NCI-H2227 (cell line): ENCODE data around the gene RPL39.
"Not testable (repeated sequence)": the region's sequence is repeated elsewhere in the genome, so short reads cannot be mapped to it uniquely, and the experiment has no call there.

ENCODE experiments used
- DNase-seq: peaks from one replicate; lab custom pipeline; 2025; ENCODE audit not compliant: unreplicated experiment; lab: John Stamatoyannopoulos, UW

Gene RPL39

DNA sequence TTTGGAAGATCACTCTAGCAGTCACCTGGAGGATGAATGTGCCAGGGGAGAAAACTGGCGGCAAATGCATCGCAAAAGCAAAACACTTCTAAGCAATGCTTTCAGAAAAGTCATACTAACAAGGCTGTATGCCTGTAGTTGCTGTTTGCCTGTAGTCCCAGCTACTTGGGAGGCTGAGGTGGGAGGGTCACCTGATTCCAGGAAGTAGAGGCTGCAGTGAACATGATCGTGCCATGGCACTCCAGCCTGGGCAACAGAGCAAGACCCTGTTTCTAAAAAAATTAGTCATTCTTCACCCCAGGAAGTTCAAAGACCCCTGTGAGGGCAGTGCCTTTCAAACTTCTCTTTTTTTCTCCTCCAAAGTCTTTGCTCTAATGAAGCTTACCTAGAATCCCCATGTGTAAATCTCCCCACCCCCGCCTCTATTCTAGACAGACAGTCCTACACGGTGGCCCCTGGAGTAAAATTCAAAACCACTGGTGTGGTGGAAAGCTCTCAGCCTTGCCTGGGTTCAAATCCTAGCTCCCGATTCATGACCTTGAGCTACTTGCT, 27.5 kb downstream of the RPL39 start:
- no peak for DNase-seq

DNA sequence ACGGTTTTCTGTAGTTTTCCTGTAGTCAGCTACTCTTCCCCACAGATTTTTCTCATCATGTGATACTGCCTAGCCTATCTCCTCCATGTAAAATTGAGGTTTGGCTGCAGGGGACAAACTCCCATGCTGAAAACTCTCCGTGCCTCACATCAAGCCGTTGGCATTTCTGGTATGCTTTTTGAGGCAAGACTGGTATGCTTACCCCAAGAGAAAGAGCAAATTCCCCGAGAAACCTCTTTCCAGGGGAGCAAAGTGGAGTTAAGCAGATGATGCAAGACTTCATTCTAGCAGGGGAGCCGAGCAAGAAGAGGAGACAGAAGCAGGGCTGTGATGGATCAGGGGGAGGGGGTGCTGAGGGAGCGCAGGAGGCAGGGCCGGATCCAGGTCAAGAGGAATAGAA, 28.2 kb downstream of the RPL39 start:
- no peak for DNase-seq

DNA sequence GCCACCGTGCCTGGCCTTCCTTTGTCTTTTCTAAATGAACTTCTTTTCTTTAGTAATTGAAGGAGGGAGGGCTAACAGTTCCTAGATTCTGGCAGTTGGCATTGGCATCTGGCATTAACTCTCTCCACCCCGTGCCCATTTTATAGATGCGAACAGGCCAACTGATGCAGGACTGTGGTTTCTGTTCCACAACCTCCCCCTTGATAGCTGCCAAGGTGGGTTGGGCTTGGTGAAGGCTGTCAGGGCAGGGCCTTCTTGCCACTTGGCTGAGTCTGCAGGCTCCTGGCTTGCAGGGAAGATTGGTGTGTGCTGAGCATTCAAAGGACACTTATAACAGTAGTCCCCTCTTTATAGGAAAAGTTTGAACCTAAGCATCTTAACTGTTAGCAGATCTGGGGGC, 28.7 kb downstream of the RPL39 start:
- no peak for DNase-seq

DNA sequence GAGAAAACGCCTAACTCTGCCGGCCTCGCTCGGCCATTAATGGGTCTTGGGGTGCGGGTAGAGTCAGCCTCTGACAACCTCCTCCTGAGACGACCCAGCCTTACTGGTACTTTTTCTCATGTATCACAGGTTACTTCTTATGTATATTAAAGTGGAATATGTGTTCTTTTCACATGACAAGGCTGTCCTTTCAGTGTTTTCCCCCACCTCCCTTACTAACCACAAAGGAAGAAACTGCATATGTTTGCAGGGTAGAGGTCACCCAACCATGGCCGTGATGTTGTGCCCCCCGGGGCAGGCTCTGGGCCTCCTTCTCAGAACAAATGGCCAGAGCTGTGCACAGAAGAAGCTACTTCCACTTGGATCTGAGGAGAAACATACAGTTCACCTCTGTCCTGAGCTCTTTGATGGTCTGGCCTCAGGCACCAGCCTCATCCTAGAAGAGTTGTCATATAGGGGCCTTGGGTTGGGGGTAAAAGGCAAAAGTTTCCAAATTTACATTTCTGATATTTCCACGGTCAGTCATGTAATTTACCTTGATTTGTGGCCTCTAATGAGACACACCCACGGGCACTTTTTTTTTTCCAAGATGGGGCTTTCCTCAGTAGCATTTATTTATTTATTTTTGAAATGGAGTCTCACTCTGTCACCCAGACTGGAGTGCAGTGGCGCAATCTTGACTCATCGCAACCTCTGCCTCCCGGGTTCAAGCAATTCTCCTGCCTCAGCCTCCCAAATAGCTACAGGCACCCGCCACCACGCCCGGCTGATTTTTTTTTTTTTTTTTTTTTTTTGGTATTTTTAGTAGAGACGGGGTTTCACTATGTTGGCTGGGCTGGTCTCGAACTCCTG, 31.2 kb downstream of the RPL39 start:
- no peak for DNase-seq

DNA sequence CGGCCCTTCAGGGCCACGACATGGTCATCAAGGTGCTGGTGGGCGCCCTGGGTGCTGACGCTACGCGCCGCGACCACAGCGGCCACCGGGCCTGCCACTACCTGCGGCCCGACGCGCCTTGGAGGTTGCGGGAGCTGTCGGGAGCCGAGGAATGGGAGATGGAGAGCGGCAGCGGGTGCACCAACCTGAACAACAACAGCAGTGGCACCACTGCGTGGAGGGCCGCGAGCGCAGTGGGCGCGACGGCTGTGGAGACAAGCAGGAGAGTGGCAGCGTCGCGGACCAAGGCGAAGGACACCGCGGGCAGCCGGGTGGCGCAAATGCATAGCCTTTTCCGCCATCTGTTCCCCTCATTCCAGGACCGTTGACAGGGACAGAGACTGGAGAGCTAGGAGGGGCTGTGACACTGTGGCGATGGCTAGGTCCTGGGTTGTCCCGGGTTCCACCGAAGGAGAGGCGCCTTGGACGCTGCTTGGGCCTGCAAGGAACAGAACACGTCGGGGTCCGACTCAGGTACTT, 32.1 kb downstream of the RPL39 start:
- DNase-seq, result no peak

DNA sequence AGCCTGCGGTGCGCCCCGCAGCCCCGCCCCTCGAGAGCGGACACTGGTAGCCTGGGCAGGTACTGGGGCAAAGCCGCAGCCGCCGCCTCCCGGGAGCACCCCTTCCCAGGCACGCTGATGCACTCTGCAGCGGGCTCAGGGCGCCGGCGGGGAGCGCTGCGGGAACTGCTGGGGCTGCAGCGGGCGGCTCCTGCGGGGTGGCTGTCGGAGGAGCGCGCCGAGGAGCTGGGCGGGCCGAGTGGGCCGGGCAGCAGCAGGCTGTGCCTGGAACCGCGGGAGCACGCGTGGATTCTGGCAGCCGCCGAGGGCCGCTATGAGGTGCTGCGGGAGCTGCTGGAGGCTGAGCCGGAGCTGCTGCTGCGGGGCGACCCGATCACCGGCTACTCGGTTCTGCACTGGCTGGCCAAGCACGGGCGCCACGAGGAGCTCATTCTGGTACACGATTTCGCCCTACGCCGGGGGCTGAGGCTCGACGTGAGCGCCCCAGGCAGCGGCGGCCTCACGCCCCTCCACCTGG, 32.6 kb downstream of the RPL39 start:
- DNase-seq, result peak; percentile 37

DNA sequence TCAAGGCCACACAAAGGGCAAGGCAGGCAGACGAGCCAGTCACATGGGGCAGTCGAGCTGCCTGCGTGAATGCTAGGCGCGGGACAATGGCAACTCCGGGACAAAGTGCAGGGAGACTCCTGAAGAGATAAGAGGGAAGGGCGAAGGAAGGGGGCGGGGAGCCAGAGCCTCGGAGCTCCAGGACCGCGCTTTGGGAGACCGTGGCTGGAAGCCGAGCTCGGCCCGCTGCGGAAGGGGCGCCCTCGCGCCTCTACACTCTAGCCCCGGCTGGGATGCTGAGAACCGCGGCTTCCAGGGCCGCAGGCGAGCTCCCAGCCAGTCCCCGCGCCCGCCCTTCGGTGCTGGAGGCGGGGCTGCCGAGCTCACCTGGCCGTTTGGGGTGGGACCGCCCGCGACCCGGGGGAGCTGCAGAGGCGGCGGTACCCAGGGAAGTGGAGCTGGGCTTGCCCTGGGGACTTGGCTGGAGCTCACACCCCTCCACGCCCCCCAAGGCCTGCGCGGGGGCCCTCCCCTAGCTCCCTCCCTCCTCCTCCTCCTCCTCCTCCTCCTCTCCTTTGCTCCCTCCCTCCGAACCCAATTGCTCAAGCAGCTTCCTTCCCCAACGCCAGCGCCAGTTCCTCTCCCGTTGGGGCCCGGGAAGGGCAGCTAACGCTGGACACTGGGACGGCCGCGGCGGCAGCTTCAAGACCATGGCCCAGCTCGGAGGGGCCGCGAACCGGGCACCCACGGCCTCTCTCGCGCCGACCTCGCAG, 33.3 kb downstream of the RPL39 start, which contains the start of gene SOWAHD:
TSS of gene SOWAHD (plus strand) at position 610 of the 752 bp plus-strand sequence. CDS start at position 690, 80 bp downstream.
- peak; percentile 48 for DNase-seq

DNA sequence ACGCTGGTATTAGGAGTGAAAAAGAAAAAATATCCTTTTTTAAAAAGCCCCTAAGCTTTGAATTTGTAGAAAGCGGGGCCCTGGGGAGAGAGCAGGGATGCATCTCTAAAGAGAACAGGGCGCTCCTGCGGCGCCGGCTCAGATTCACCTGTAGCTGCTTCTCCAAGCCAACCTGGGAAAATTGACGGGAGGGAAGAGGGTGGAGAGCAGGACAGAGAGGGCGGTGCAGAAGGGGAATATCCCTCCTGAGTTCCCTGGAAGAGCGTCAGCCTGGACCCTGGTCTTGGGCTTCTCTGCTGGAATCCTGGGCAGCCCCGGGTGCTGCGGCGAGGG, 33.8 kb downstream of the RPL39 start:
- DNase-seq, result no peak

DNA sequence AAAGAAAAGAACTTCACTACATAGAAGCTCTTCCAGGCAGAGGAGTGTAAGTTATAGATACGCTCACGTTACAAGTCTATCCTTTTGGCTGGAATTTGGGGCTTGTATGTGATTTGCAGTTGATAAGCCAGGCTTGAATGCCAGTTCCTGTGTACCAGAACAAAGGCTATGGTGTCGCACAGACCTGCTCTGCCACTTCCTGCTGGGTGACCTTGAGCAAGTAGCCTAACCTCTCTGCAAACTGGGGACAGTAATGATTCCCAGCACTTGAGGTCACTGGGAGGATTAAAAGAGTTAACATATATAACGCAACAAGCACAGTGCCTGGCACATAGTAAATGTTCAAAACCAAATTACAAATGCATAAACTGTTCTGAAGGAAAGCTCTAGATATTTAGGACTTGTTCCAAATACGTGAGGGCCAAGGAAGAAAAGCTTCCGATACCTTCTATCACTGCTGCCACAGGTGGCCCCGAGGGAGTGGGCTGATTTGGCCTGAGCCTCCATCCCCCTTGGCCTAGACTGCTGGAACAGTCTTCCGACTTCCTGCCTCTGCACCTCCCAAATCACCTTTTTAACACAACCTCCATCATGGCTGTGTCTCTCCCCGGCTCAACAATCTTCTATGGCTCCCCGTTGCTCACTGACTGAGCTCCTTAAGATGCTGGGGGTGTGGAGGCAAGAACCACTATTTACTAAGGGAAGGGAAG, 34.3 kb downstream of the RPL39 start:
- DNase-seq, result no peak

DNA sequence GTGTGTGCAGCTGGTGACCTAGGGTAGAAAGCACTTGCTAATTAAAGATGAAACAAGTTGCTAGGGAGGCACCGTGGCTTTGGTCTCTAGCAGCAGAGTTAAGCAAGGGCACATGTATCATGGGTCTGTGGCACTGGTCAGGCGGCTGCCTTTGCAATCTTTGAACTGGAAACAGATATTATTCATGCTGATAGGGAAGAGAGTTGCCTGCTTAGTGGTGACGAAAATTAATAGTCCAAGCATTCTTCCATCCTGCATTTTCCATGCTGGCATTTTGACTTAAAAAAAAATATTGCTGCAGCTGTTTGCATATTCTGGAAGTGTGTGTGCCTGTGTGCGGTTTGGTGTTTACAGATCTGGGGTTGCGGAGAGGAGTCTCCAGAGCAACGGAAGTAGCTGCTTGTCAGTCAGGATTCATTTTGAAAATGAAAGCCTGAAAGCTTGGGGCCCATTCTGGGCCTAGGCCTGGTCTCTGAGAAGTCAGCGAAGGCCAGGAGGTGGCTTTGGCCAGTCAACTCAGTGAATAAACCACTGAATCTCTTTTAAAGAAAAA, 35.4 kb downstream of the RPL39 start:
- no peak for DNase-seq

DNA sequence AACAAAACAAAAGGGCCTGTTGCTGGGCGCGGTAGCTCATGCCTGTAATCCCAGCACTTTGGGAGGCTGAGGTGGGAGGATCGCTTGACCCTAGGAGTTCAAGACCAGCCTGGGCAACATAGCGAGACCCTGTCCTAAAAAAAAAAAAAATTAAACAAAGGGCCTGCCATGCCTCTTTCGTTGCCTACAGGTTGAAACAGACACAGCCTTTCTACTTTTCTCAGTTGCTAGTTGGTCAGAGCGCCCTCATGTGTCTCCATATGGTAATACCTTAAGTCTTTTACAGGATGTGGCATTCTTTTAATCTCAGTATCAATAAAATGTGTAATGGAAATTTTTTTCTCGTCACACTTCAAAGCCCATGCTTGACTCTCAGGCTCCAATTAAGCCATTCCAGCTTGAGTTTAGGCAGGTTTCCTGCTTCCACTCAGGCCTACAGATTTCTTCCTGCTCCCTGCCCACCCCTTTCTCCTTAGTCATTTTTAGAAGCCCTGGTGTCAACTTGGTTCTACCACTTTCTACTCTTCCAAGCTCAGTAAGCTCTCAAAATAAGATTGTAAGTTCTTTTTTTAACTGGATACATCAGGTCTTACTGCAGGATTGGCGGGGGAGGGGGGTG, 37.7 kb downstream of the RPL39 start:
- DNase-seq, result peak; percentile 59

DNA sequence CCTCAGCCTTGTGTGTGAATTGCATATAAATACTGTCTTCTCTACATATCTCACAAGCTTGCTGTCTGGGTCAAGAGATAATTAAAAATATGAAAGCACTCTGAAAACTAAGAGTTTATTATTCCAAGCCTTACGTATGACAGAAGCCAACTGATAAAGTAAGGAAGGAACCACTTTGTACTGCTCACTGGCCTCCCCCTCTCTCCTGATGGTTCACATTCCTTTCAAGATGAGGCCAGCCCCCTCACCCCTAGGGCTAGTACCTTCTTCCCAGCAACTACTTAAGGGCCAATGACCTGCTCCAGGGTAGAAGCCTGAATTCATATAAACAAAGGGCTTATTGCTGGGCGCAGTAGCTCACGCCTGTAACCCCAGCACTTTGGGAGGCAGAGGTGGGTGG, 38.4 kb downstream of the RPL39 start:
- no peak for DNase-seq

DNA sequence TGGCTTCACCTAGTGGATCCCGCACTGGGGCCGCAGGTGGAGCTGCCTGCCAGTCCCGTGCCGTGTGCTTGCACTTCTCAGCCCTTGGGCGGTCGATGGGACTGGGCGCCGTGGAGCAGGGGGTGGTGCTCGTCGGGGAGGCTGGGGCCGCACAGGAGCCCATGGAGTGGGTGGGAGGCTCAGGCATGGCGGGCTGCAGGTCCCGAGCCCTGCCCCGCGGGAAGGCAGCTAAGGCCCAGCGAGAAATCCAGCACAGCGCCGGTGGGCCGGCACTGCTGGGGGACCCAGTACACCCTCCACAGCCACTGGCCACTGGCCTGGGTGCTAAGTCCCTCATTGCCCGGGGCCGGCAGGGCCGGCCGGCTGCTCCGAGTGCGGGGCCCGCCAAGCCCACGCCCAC, 40.7 kb downstream of the RPL39 start:
- not testable (repeated sequence) for DNase-seq

DNA sequence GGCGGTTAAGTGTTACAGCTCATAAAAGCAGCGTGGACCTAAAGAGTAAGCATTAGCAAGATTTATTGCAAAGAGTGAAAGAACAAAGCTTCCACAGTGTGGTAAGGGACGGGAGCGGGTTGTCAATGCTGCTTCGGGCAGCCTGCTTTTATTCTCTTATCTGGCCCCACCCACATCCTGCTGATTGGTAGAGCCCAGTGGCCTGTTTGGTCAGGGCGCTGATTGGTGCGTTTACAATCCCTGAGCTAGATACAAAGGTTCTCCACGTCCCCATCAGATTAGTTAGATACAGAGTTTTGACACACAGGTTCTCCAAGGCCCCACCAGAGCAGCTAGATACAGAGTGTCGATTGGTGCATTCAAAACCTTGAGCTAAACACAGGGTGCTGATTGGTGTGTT, 41.3 kb downstream of the RPL39 start:
- DNase-seq, result not testable (repeated sequence)

DNA sequence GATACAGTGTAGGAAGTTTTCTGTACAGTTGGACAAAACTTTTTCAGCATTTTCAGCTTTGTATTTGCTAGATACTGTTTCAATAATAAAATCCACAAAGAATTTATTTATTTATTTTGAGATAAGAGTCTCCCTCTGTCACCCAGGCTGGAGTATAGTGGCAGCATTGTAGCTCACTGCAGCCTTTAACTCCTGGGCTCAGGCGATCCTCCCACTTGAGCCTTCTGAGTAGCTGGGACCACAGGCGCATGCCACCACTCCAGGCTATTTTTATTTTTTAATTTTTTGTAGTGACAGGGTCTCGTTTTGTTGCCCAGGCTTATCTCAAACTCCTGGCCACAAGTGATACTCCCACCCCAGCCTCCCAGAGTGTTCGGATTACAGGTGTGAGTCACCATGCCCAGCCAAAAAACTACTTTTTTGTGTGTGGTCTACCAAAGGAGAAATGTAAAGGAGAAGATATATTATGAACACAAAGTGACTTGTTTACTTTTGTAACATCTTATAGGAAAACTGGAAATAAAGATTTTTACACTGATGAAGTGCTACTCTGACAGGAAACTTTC, 46.1 kb downstream of the RPL39 start:
- no peak for DNase-seq

DNA sequence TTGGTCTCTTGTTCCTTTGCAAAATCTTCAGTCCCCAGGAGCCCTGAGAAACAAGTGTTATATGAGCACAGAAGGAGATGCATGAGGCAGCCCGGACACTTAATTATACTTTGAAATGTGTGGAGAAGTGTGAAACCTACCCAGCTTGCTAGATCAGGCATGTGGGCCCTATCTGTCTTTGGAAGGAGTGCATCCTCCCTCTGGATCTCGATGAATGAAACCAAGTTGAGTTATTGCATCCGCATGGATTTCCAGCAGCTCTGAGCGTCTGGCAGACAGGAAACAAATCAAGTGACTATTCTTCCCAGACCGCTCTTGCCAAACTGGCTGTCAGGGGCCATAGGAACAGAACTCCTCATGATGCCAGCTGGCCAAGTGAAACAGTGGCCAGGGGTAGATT, 52.7 kb downstream of the RPL39 start:
- DNase-seq, result no peak
